ENCODE results near the gene DLG5.

GRCh38 chr10:77771450-77771849 lies 155.1 kb downstream of the DLG5 start:
- TF ChIP-seq, protein P1, sequence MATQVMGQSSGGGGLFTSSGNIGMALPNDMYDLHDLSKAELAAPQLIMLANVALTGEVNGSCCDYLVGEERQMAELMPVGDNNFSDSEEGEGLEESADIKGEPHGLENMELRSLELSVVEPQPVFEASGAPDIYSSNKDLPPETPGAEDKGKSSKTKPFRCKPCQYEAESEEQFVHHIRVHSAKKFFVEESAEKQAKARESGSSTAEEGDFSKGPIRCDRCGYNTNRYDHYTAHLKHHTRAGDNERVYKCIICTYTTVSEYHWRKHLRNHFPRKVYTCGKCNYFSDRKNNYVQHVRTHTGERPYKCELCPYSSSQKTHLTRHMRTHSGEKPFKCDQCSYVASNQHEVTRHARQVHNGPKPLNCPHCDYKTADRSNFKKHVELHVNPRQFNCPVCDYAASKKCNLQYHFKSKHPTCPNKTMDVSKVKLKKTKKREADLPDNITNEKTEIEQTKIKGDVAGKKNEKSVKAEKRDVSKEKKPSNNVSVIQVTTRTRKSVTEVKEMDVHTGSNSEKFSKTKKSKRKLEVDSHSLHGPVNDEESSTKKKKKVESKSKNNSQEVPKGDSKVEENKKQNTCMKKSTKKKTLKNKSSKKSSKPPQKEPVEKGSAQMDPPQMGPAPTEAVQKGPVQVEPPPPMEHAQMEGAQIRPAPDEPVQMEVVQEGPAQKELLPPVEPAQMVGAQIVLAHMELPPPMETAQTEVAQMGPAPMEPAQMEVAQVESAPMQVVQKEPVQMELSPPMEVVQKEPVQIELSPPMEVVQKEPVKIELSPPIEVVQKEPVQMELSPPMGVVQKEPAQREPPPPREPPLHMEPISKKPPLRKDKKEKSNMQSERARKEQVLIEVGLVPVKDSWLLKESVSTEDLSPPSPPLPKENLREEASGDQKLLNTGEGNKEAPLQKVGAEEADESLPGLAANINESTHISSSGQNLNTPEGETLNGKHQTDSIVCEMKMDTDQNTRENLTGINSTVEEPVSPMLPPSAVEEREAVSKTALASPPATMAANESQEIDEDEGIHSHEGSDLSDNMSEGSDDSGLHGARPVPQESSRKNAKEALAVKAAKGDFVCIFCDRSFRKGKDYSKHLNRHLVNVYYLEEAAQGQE (IDR thresholded peaks at IDR 0.05; ENCODE audit: low read depth): no peak
- TF ChIP-seq NFIC (IDR thresholded peaks at IDR 0.05) (no peak), YY1 (IDR thresholded peaks at IDR 0.05; ENCODE audit: low read depth) (no peak), MAX (IDR thresholded peaks at IDR 0.05) (no peak), EP300 (IDR thresholded peaks at IDR 0.05; ENCODE audit: borderline replicate concordance) (no peak), TAF1 (IDR thresholded peaks at IDR 0.05; ENCODE audit: low read depth) (no peak), CREB1 (IDR thresholded peaks at IDR 0.05; ENCODE audit: low read depth) (no peak)
